OCI-LY1 (cell line): ENCODE data around the gene KCNIP4.

Experiments
- H2AFZ ChIP-seq: fragments of 200-600 bp; sonication (generic), shearing (Covaris generic); 2 replicates; pipeline ENCODE4 v1.6.0; 2014; ENCODE audit warnings: antibody characterized with exemption, mild to moderate bottlenecking, low read length
- H3F3A ChIP-seq: fragments of 200-600 bp; sonication (generic), shearing (Covaris generic); 2 replicates; pipeline ENCODE4 v1.6.0; 2014; ENCODE audit warnings: mild to moderate bottlenecking, antibody characterized with exemption, low read length, moderate library complexity; ENCODE audit not compliant: insufficient read depth
- H3K27ac ChIP-seq: fragments of 200-600 bp; sonication (generic); 2 replicates; pipeline ENCODE4 v1.5.1; 2014; ENCODE audit warnings: low read length, mixed run types, mild to moderate bottlenecking, low read depth; ENCODE audit not compliant: poor library complexity, severe bottlenecking
- H3K27me3 ChIP-seq: fragments of 200-600 bp; sonication (generic); 2 replicates; pipeline ENCODE4 v1.6.0; 2014; ENCODE audit warnings: antibody characterized with exemption, mild to moderate bottlenecking, low read length, moderate library complexity; ENCODE audit not compliant: insufficient read depth
- H3K36me3 ChIP-seq: fragments of 200-600 bp; sonication (generic); 2 replicates; pipeline ENCODE4 v1.6.1; 2014; ENCODE audit warnings: mild to moderate bottlenecking, antibody characterized with exemption, low read length, moderate library complexity, mixed read lengths; ENCODE audit not compliant: insufficient read depth
- H3K4me1 ChIP-seq: fragments of 200-600 bp; sonication (generic); 2 replicates; pipeline ENCODE4 v1.5.1; 2014; ENCODE audit warnings: mild to moderate bottlenecking, low read length, moderate library complexity; ENCODE audit not compliant: insufficient read depth, severe bottlenecking
- H3K4me2 ChIP-seq: fragments of 200-600 bp; sonication (generic), shearing (Covaris generic); 2 replicates; pipeline ENCODE4 v1.6.1; 2014; ENCODE audit warnings: low read length
- H3K4me3 ChIP-seq: fragments of 200-600 bp; sonication (generic); 2 replicates; pipeline ENCODE4 v1.5.1; 2014; ENCODE audit warnings: low read length, low read depth, mild to moderate bottlenecking, mixed read lengths; ENCODE audit not compliant: poor library complexity, severe bottlenecking
- H3K79me2 ChIP-seq: fragments of 200-600 bp; shearing (Covaris generic); 2 replicates; pipeline ENCODE4 v1.6.1; 2016; ENCODE audit warnings: mixed run types, low read length, mixed read lengths; ENCODE audit not compliant: insufficient read depth
- H3K9ac ChIP-seq: fragments of 200-600 bp; sonication (generic), shearing (Covaris generic); 2 replicates; pipeline ENCODE4 v1.6.1; 2014; ENCODE audit warnings: mild to moderate bottlenecking, low read length, mixed read lengths
- H3K9me2 ChIP-seq: fragments of 200-600 bp; sonication (generic), shearing (Covaris generic); 2 replicates; pipeline ENCODE4 v1.6.1; 2014; ENCODE audit warnings: low read depth, mild to moderate bottlenecking, low read length, mixed read lengths
- H3K9me3 ChIP-seq: fragments of 200-600 bp; shearing (Covaris generic); 2 replicates; pipeline ENCODE4 v1.6.1; 2014; ENCODE audit warnings: low read length, mixed read lengths
- H4K20me1 ChIP-seq: fragments of 200-600 bp; sonication (generic), shearing (Covaris generic); 2 replicates; pipeline ENCODE4 v1.6.0; 2016; ENCODE audit warnings: mild to moderate bottlenecking, low read length; ENCODE audit not compliant: insufficient read depth
- EZH2 ChIP-seq: fragments of 200-600 bp; sonication (generic), shearing (Covaris generic); IDR thresholded peaks from 2 replicates; pipeline ENCODE4 v1.8.0; 2017; ENCODE audit warnings: borderline replicate concordance, mixed run types, mild to moderate bottlenecking, antibody characterized with exemption, low read length, moderate library complexity, mixed read lengths
- TF ChIP-seq, protein P1 (sequence below): fragments of 200-600 bp; sonication (generic), shearing (Covaris generic); IDR thresholded peaks from 2 replicates; pipeline ENCODE4 v1.5.1; 2017; ENCODE audit warnings: mild to moderate bottlenecking, antibody characterized with exemption, low read length, moderate library complexity, mixed read lengths

Gene KCNIP4

DNA sequence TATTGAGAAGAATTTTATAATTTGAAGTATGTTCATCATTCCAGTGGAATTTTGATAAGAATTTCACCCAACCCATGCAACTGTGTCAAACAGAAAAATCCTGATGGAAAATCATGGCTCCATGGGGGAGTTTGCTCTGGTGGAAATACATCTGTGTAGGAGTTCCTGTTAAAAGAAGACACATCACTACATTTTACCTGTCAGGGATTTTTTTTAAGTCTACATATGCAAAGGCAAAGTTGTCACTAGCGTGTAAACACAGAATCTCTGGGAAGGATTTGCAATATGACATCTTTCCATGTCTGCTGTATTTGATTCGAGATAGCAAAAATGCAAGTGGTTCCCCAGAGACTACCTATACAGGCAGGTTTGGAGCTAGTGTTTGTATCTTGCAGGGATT is 581.0 kb downstream of the KCNIP4 start:
- Histone ChIP-seq H3K27ac (no peak overlapping the region), H4K20me1 (no peaks in the 10 kb centered on the region), H2AFZ (no peak overlapping the region), H3K9me2 (no peaks in the 10 kb centered on the region), H3K9ac (no peak overlapping the region), H3K4me2 (no peak overlapping the region), H3K27me3 (no peaks in the 10 kb centered on the region), H3K36me3 (no peaks in the 10 kb centered on the region), H3K79me2 (no peaks in the 10 kb centered on the region), H3K4me1 (no peaks in the 10 kb centered on the region), H3F3A (no peaks in the 10 kb centered on the region), H3K9me3 (no peaks in the 10 kb centered on the region), H3K4me3 (no peak overlapping the region)
- TF ChIP-seq, protein P1, sequence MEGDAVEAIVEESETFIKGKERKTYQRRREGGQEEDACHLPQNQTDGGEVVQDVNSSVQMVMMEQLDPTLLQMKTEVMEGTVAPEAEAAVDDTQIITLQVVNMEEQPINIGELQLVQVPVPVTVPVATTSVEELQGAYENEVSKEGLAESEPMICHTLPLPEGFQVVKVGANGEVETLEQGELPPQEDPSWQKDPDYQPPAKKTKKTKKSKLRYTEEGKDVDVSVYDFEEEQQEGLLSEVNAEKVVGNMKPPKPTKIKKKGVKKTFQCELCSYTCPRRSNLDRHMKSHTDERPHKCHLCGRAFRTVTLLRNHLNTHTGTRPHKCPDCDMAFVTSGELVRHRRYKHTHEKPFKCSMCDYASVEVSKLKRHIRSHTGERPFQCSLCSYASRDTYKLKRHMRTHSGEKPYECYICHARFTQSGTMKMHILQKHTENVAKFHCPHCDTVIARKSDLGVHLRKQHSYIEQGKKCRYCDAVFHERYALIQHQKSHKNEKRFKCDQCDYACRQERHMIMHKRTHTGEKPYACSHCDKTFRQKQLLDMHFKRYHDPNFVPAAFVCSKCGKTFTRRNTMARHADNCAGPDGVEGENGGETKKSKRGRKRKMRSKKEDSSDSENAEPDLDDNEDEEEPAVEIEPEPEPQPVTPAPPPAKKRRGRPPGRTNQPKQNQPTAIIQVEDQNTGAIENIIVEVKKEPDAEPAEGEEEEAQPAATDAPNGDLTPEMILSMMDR = no peak
- no peak for TF ChIP-seq EZH2

DNA sequence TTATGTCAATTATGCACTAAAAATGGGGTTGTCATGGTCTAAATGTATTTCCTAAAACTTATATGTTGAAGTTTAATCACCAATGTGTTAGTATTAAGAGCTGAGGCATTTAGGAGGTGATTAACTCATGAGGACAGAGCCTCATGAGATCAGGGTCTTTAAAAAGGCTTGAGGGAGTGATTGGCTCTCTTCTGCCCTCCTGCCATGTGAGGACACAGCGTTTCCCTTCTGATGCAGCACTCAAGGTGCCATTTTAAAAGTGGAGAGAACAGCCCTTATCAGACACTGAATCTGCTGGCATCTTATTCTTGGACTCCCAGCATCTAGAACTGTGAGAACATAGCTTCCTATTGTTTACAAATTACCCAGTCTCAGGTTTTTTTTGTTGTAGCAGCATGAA is 581.7 kb downstream of the KCNIP4 start:
- Histone ChIP-seq H3K27ac (no peak overlapping the region), H3K4me1 (no peaks in the 10 kb centered on the region), H3K27me3 (no peaks in the 10 kb centered on the region), H3K79me2 (no peaks in the 10 kb centered on the region), H3K9ac (no peak overlapping the region), H2AFZ (no peak overlapping the region), H4K20me1 (no peaks in the 10 kb centered on the region), H3K36me3 (no peaks in the 10 kb centered on the region), H3K4me3 (no peak overlapping the region), H3F3A (no peaks in the 10 kb centered on the region), H3K9me3 (no peaks in the 10 kb centered on the region), H3K9me2 (no peaks in the 10 kb centered on the region), H3K4me2 (no peak overlapping the region)
- no peak for TF ChIP-seq EZH2
- TF ChIP-seq, protein P1 = no peak

DNA sequence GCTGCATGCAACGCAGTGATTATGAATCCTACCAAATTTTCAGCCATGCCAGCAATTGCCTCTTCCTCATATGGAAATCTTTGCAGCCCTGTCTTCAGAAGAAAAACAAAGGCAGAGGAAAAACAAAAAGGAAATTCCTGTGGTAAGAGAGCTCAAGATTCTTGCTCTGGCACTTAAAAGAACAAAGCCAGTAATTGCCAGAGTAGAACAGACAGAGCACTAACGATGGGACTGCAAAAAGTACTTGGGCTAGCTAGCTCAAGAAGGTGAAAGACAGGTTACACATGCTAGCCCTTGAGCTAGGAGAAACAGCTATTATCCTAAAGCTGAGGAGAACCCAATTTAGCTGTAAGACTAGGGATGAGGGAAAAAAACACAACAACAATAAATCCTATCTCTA is 582.3 kb downstream of the KCNIP4 start:
- TF ChIP-seq, protein P1 = no peak
- TF ChIP-seq EZH2 = no peak
- H3K27me3 ChIP-seq = no peaks in the 10 kb centered on the region

More for the DNA sequence above, 582.3 kb downstream of the KCNIP4 start:
- Histone ChIP-seq H3K36me3 (no peaks in the 10 kb centered on the region), H3F3A (no peaks in the 10 kb centered on the region), H3K27ac (no peak overlapping the region), H3K4me3 (no peak overlapping the region), H3K9me2 (no peaks in the 10 kb centered on the region), H3K79me2 (no peaks in the 10 kb centered on the region), H3K4me1 (no peaks in the 10 kb centered on the region), H3K9me3 (no peaks in the 10 kb centered on the region), H3K4me2 (no peak overlapping the region), H3K9ac (no peak overlapping the region), H4K20me1 (no peaks in the 10 kb centered on the region), H2AFZ (no peak overlapping the region)
